Liver (tissue), 9 donors: ENCODE data around the gene METTL17. TPM values are rescaled to one million over a fixed set of nuclear protein-coding genes. Genes with fewer than 3 reads are reported as not detected.

Source experiments
- DNase-seq: peaks from one replicate; pipeline ENCODE4 v3.0.0-alpha.2; 2017; ENCODE audit warnings: low spot score
- H3K27ac ChIP-seq, 2 donors: one replicate each; pipeline ENCODE4 v1.7.0; 2013; ENCODE audit warnings: inconsistent platforms in 2 of 2, low read length in 2 of 2, control low read depth in 1 of 2, low read depth in 1 of 2, mild to moderate bottlenecking in 1 of 2
- H3K27me3 ChIP-seq, 4 donors: one replicate each; pipeline versions ENCODE4 v1.6.1 to v1.7.0; 2013; ENCODE audit warnings: low read length in 3 of 4, inconsistent platforms in 1 of 4, mild to moderate bottlenecking in 1 of 4, moderate library complexity in 1 of 4; ENCODE audit not compliant: control insufficient read depth in 4 of 4, insufficient read depth in 4 of 4
- H3K36me3 ChIP-seq, 4 donors: one replicate each; pipeline versions ENCODE4 v1.6.1 to v1.7.0; 2013; ENCODE audit warnings: low read length in 3 of 4, mild to moderate bottlenecking in 3 of 4, low read depth in 1 of 4, moderate library complexity in 1 of 4; ENCODE audit not compliant: control insufficient read depth in 4 of 4, insufficient read depth in 3 of 4
- H3K4me1 ChIP-seq, 4 donors: one replicate each; pipeline versions ENCODE4 v1.6.1 to v1.7.0; 2013; ENCODE audit warnings: low read length in 3 of 4, mild to moderate bottlenecking in 3 of 4, moderate library complexity in 1 of 4; ENCODE audit not compliant: control insufficient read depth in 4 of 4, insufficient read depth in 4 of 4
- H3K4me3 ChIP-seq, 3 donors: one replicate each; pipeline versions ENCODE4 v1.6.1 to v1.7.0; 2013; ENCODE audit warnings: low read length in 3 of 3, control low read depth in 1 of 3, low read depth in 1 of 3, mild to moderate bottlenecking in 1 of 3
- H3K9ac ChIP-seq, 2 donors: one replicate each; pipeline ENCODE4 v1.7.0; 2013; ENCODE audit warnings: low read length in 2 of 2, mild to moderate bottlenecking in 2 of 2, moderate library complexity in 2 of 2, control low read depth in 1 of 2, low read depth in 1 of 2
- H3K9me3 ChIP-seq, 4 donors: one replicate each; pipeline versions ENCODE4 v1.6.1 to v1.7.0; 2013; ENCODE audit warnings: low read length in 3 of 4; ENCODE audit not compliant: control insufficient read depth in 4 of 4
- CTCF ChIP-seq: fragments of 150-350 bp; IDR thresholded peaks from 2 replicates; pipeline ENCODE4 v1.5.1; 2017; ENCODE audit warnings: improper control_type of control experiment, low read depth, low read length; ENCODE audit not compliant: missing input control
- FOXA1 ChIP-seq: IDR thresholded peaks from 2 replicates; pipeline ENCODE4 v1.6.1; 2016; ENCODE audit warnings: antibody characterized with exemption
- FOXA2 ChIP-seq: IDR thresholded peaks from 2 replicates; pipeline ENCODE4 v1.6.1; 2016; ENCODE audit warnings: antibody characterized with exemption
- GABPA ChIP-seq, 2 donors: IDR thresholded peaks in 1 of 2; conservative IDR thresholded peaks in 1 of 2; 2 replicates each; pipeline ENCODE4 v1.6.1; 2016; ENCODE audit warnings: antibody characterized with exemption in 2 of 2, mild to moderate bottlenecking in 1 of 2, moderate library complexity in 1 of 2
- HNF4A ChIP-seq, 2 donors: conservative IDR thresholded peaks; 2 replicates each; pipeline ENCODE4 v1.6.1; 2016; ENCODE audit warnings: antibody characterized with exemption in 2 of 2, mild to moderate bottlenecking in 2 of 2
- HNF4G ChIP-seq: IDR thresholded peaks from 2 replicates; pipeline ENCODE4 v1.6.1; 2016; ENCODE audit warnings: antibody characterized with exemption
- JUND ChIP-seq, 2 donors: IDR thresholded peaks; 2 replicates each; pipeline ENCODE4 v1.6.1; 2016; ENCODE audit warnings: antibody characterized with exemption in 2 of 2
- NR2F2 ChIP-seq: IDR thresholded peaks from 2 replicates; pipeline ENCODE4 v1.6.1; 2016; ENCODE audit warnings: antibody characterized with exemption
- RAD21 ChIP-seq, 2 donors: IDR thresholded peaks; 2 replicates each; pipeline ENCODE4 v1.6.1; 2016; ENCODE audit warnings: antibody characterized with exemption in 2 of 2, mild to moderate bottlenecking in 2 of 2
- RXRA ChIP-seq, 2 donors: IDR thresholded peaks; 2 replicates each; pipeline ENCODE4 v1.6.1; 2017 to 2018; ENCODE audit warnings: antibody characterized with exemption in 2 of 2, mild to moderate bottlenecking in 1 of 2
- SP1 ChIP-seq: IDR thresholded peaks from 2 replicates; pipeline ENCODE4 v1.6.1; 2018; ENCODE audit warnings: antibody characterized with exemption, mild to moderate bottlenecking
- TAF1 ChIP-seq: conservative IDR thresholded peaks from 2 replicates; pipeline ENCODE4 v1.6.1; 2016; ENCODE audit warnings: antibody characterized with exemption, mild to moderate bottlenecking
- YY1 ChIP-seq: IDR thresholded peaks from 2 replicates; pipeline ENCODE4 v1.6.1; 2016; ENCODE audit warnings: antibody characterized with exemption, mild to moderate bottlenecking
- ZBTB33 ChIP-seq: IDR thresholded peaks from 2 replicates; pipeline ENCODE4 v1.6.1; 2016; ENCODE audit warnings: antibody characterized with exemption
- WGBS: extraction: QIAGEN DNeasy Blood & Tissue Kit; methylation state at CpG from one replicate; pipeline ENCODE4 v1.1.7; 2013; 5-methylcytosine and 5-hydroxymethylcytosine counted together
- polyA plus RNA-seq, 2 donors: library from polyadenylated mRNA; stranded (reverse) in 1 of 2; unstranded in 1 of 2; fragments of 200-250 nt in 1 of 2; fragments of >200 nt in 1 of 2; fragmentation: Nextera tagmentation in 1 of 2; extraction: Ambion mirVana in 1 of 2; gene quantifications; one replicate each; pipeline versions ENCODE4 v1.2.1 to v1.2.3, GENCODE V29; 2013 to 2015
- total RNA-seq, 2 donors: library from RNA; depleted of rRNA; stranded (reverse); fragments of >200 nt; gene quantifications; one replicate each; pipeline ENCODE4 v1.2.3, GENCODE V29; 2014
- TF ChIP-seq, protein P1 (sequence below): IDR thresholded peaks from 2 replicates; pipeline ENCODE4 v1.6.1; 2016; ENCODE audit warnings: antibody characterized with exemption, mild to moderate bottlenecking
- TF ChIP-seq, protein P2 (sequence below): IDR thresholded peaks from 2 replicates; pipeline ENCODE4 v1.6.1; 2016; ENCODE audit warnings: antibody characterized with exemption
- donor health status: healthy.
- donor health status: healthy.
- donor health status: healthy.
- donor health status: healthy.
- donor health status: healthy.

Gene METTL17
- total and polyA plus RNA-seq, 4 donors = 31.0 to 64.8 (median 47.3) TPM

- TF ChIP-seq CTCF (no peak), RAD21 (IDR thresholded peaks at IDR 0.05) (no peak)
Observed at GRCh38 chr14:20970647-20970982, 19.2 kb upstream of the METTL17 start (continued).

GRCh38 chr14:20970983-20971704, 18.6 kb upstream of the METTL17 start:
- peak overlapping the region; percentile 16 to 31 for H3K27ac ChIP-seq
- peaks cover 0 to 3% (median 0%) of the 10 kb centered on the region in 4 donors for H3K27me3 ChIP-seq
- peaks cover 0 to 14% (median 8%) of the 10 kb centered on the region in 4 donors for H3K4me1 ChIP-seq
- 3% methylated on average over 47 of the region's 47 CpGs for WGBS
- H3K4me3 ChIP-seq = peak overlapping the region; percentile 38 to 66 (median 65)
- H3K9ac ChIP-seq = peak overlapping the region; percentile 16 to 19
- peak; percentile 87 for DNase-seq
- H3K36me3 ChIP-seq = no peaks in the 10 kb centered on the region
- H3K9me3 ChIP-seq = no peaks in the 10 kb centered on the region
- TF ChIP-seq CTCF (peak; percentile 88), TAF1 (no peak), FOXA1 (no peak), HNF4A (conservative IDR thresholded peaks at IDR 0.05) (no peak), HNF4G (no peak), ZBTB33 (no peak), RAD21 (IDR thresholded peaks at IDR 0.05) (peak; percentile 66 to 86), YY1 (peak; percentile 59), FOXA2 (no peak), NR2F2 (no peak), GABPA (IDR thresholded peaks at IDR 0.05 in 1 of 2, conservative IDR thresholded peaks at IDR 0.05 in 1 of 2) (peak in 1 of 2 donors; percentile 22), JUND (IDR thresholded peaks at IDR 0.05) (no peak), RXRA (IDR thresholded peaks at IDR 0.05) (peak in 1 of 2 donors; percentile 8), SP1 (no peak)
- TF ChIP-seq, protein P1, sequence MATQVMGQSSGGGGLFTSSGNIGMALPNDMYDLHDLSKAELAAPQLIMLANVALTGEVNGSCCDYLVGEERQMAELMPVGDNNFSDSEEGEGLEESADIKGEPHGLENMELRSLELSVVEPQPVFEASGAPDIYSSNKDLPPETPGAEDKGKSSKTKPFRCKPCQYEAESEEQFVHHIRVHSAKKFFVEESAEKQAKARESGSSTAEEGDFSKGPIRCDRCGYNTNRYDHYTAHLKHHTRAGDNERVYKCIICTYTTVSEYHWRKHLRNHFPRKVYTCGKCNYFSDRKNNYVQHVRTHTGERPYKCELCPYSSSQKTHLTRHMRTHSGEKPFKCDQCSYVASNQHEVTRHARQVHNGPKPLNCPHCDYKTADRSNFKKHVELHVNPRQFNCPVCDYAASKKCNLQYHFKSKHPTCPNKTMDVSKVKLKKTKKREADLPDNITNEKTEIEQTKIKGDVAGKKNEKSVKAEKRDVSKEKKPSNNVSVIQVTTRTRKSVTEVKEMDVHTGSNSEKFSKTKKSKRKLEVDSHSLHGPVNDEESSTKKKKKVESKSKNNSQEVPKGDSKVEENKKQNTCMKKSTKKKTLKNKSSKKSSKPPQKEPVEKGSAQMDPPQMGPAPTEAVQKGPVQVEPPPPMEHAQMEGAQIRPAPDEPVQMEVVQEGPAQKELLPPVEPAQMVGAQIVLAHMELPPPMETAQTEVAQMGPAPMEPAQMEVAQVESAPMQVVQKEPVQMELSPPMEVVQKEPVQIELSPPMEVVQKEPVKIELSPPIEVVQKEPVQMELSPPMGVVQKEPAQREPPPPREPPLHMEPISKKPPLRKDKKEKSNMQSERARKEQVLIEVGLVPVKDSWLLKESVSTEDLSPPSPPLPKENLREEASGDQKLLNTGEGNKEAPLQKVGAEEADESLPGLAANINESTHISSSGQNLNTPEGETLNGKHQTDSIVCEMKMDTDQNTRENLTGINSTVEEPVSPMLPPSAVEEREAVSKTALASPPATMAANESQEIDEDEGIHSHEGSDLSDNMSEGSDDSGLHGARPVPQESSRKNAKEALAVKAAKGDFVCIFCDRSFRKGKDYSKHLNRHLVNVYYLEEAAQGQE = no peak
- TF ChIP-seq, protein P2, sequence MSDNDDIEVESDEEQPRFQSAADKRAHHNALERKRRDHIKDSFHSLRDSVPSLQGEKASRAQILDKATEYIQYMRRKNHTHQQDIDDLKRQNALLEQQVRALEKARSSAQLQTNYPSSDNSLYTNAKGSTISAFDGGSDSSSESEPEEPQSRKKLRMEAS = no peak
